Superior temporal gyrus (tissue), 1 donor: Measurements from ENCODE around the gene RNFT2.
"Not testable (repeated sequence)": the region's sequence is repeated elsewhere in the genome, so short reads cannot be mapped to it uniquely, and the experiment has no call there.

Source experiments
- DNase-seq: peaks from one replicate; pipeline ENCODE4 v3.0.0-alpha.2; 2016; ENCODE audit errors: extremely low spot score

The RNFT2 gene

GRCh38 chr12:116794725-116795124, 56.6 kb downstream of the RNFT2 start:
- DNase-seq = no peak

- no peak for DNase-seq
Observed at GRCh38 chr12:116797885-116798284, 59.8 kb downstream of the RNFT2 start.

- DNase-seq = no peak
Observed at GRCh38 chr12:116798719-116799118, 60.6 kb downstream of the RNFT2 start.

GRCh38 chr12:116799955-116800354, 61.8 kb downstream of the RNFT2 start:
- no peak for DNase-seq

GRCh38 chr12:116800918-116801317, 62.8 kb downstream of the RNFT2 start:
- no peak for DNase-seq

GRCh38 chr12:116802018-116802417, 63.9 kb downstream of the RNFT2 start:
- DNase-seq = no peak

- DNase-seq = no peak
Observed at GRCh38 chr12:116803013-116803736, 65.1 kb downstream of the RNFT2 start.

- no peak for DNase-seq
Observed at GRCh38 chr12:116804051-116804450, 65.9 kb downstream of the RNFT2 start.

GRCh38 chr12:116806845-116807440, 68.8 kb downstream of the RNFT2 start:
- no peak for DNase-seq

GRCh38 chr12:116807546-116807945, 69.4 kb downstream of the RNFT2 start:
- no peak for DNase-seq

GRCh38 chr12:116808113-116809105, 70.3 kb downstream of the RNFT2 start:
- DNase-seq = no peak

- no peak for DNase-seq
Observed at GRCh38 chr12:116812238-116812637, 74.1 kb downstream of the RNFT2 start.

- no peak for DNase-seq
Observed at GRCh38 chr12:116813271-116814041, 75.3 kb downstream of the RNFT2 start.

GRCh38 chr12:116814766-116815165, 76.7 kb downstream of the RNFT2 start:
- not testable (repeated sequence) for DNase-seq

GRCh38 chr12:116818341-116818856, 80.3 kb downstream of the RNFT2 start:
- no peak for DNase-seq

GRCh38 chr12:116818948-116819832, 81.1 kb downstream of the RNFT2 start:
- DNase-seq = peak; percentile 90

- no peak for DNase-seq
Observed at GRCh38 chr12:116820064-116820656, 82.0 kb downstream of the RNFT2 start.

GRCh38 chr12:116821291-116821690, 83.2 kb downstream of the RNFT2 start:
- no peak for DNase-seq

- no peak for DNase-seq
Observed at GRCh38 chr12:116827432-116827831, 89.3 kb downstream of the RNFT2 start.

- no peak for DNase-seq
Observed at GRCh38 chr12:116832353-116832752, 94.2 kb downstream of the RNFT2 start.
